Tibial nerve (tissue), 4 donors: Measurements from ENCODE around the gene NETO2.

Experiments
- EP300 ChIP-seq, 2 donors: sonication (generic); formaldehyde crosslinking; IDR thresholded peaks; one replicate each; pipeline ENCODE4 v1.6.1; 2017; ENCODE audit warnings: antibody characterized with exemption in 2 of 2, mild to moderate bottlenecking in 1 of 2
- TF ChIP-seq, protein P1 (sequence below), 5 experiments: fragments of 200-600 bp in 3 of 5; fragments of 450-650 bp in 2 of 5; sonication (generic) in 3 of 5; IDR thresholded peaks; one replicate each; pipeline ENCODE4 v1.5.1; 2016 to 2019; ENCODE audit warnings: antibody characterized with exemption in 5 of 5, mild to moderate bottlenecking in 3 of 5, moderate library complexity in 2 of 5

DNA sequence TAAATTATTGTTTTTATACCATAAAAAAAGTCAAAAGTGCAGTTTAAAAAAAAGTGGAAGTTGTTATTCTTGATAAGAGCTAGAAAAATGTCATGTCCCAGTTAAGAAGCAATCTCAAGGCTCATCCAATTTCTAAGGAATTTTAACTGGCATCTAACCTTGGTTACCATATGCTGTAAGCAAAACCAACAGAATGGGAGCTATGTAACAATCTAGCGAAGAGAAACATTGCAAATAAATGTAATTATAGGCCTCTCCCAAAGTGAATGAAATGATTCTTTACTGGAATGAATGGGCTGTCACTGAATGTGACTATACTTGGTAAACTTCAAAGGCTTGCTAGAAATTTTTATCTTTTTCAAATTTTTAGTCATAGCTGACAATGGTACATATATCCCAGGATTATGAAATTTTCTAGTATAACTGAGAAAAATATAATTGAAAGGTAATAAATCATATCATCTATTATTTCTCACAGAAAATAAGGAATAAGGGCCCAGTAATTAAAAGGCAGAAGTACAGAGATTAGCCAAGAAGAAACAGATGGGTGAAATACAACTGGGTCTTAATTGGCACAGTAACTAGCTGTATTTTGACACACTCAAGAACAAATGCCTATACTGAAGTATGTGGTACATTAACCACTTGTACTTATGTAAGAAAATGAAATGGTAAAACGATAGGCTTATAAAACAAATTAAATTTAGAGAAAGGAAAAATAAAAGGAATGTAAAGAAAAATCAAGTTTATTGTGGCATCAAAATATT is 61.5 kb downstream of the NETO2 start:
- TF ChIP-seq, protein P1, sequence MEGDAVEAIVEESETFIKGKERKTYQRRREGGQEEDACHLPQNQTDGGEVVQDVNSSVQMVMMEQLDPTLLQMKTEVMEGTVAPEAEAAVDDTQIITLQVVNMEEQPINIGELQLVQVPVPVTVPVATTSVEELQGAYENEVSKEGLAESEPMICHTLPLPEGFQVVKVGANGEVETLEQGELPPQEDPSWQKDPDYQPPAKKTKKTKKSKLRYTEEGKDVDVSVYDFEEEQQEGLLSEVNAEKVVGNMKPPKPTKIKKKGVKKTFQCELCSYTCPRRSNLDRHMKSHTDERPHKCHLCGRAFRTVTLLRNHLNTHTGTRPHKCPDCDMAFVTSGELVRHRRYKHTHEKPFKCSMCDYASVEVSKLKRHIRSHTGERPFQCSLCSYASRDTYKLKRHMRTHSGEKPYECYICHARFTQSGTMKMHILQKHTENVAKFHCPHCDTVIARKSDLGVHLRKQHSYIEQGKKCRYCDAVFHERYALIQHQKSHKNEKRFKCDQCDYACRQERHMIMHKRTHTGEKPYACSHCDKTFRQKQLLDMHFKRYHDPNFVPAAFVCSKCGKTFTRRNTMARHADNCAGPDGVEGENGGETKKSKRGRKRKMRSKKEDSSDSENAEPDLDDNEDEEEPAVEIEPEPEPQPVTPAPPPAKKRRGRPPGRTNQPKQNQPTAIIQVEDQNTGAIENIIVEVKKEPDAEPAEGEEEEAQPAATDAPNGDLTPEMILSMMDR (IDR thresholded peaks at IDR 0.05) = no peak
- no peak for TF ChIP-seq EP300 (IDR thresholded peaks at IDR 0.05)
